DOHH2 (cell line): ENCODE results near the gene PIGQ.

ENCODE experiments used
- EZH2phosphoT487 ChIP-seq: fragments of 200-600 bp; sonication (generic); IDR thresholded peaks from 2 replicates; pipeline ENCODE4 v1.6.1; 2017; ENCODE audit warnings: borderline replicate concordance, mild to moderate bottlenecking, antibody characterized with exemption, low read length, moderate library complexity, mixed read lengths
- TF ChIP-seq, protein P1 (sequence below): fragments of 200-600 bp; sonication (generic); IDR thresholded peaks from one replicate; pipeline ENCODE4 v1.5.1; 2014; ENCODE audit warnings: antibody characterized with exemption, mild to moderate bottlenecking, low read depth, low read length; ENCODE audit not compliant: poor library complexity, severe bottlenecking

- TF ChIP-seq, protein P1, sequence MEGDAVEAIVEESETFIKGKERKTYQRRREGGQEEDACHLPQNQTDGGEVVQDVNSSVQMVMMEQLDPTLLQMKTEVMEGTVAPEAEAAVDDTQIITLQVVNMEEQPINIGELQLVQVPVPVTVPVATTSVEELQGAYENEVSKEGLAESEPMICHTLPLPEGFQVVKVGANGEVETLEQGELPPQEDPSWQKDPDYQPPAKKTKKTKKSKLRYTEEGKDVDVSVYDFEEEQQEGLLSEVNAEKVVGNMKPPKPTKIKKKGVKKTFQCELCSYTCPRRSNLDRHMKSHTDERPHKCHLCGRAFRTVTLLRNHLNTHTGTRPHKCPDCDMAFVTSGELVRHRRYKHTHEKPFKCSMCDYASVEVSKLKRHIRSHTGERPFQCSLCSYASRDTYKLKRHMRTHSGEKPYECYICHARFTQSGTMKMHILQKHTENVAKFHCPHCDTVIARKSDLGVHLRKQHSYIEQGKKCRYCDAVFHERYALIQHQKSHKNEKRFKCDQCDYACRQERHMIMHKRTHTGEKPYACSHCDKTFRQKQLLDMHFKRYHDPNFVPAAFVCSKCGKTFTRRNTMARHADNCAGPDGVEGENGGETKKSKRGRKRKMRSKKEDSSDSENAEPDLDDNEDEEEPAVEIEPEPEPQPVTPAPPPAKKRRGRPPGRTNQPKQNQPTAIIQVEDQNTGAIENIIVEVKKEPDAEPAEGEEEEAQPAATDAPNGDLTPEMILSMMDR: no peak
- TF ChIP-seq EZH2phosphoT487: no peak
Observed at GRCh38 chr16:559411-560203, 10.2 kb upstream of the PIGQ start.
